Fibroblast of lung (primary cell): Measurements from ENCODE around the gene SP1. TPM values are rescaled to one million over a fixed set of nuclear protein-coding genes. Genes with fewer than 3 reads are reported as not detected.

Experiments
- DNase-seq, 2 donors: peaks; one replicate each; pipeline versions ENCODE4 v3.0.0 to v3.0.0-alpha.2; 2010; ENCODE audit warnings: low read depth in 2 of 2
- H2AFZ ChIP-seq: 2 replicates; pipeline ENCODE4 v1.5.1; 2012; ENCODE audit warnings: low read length, control low read depth, inconsistent platforms
- H3K27ac ChIP-seq: 2 replicates; pipeline ENCODE4 v1.5.1; 2011; ENCODE audit warnings: low read length, control low read depth; ENCODE audit not compliant: insufficient read depth
- H3K27me3 ChIP-seq: 2 replicates; pipeline ENCODE4 v1.5.1; 2011; ENCODE audit warnings: mild to moderate bottlenecking, low read length; ENCODE audit not compliant: control insufficient read depth, insufficient read depth
- H3K36me3 ChIP-seq: 2 replicates; pipeline ENCODE4 v1.5.1; 2011; ENCODE audit warnings: low read length; ENCODE audit not compliant: control insufficient read depth, insufficient read depth
- H3K4me1 ChIP-seq: 2 replicates; pipeline ENCODE4 v1.5.1; 2011; ENCODE audit warnings: low read length; ENCODE audit not compliant: control insufficient read depth, insufficient read depth; ENCODE audit errors: extremely low read depth
- H3K4me2 ChIP-seq: 2 replicates; pipeline ENCODE4 v1.5.1; 2011; ENCODE audit warnings: low read length, control low read depth; ENCODE audit not compliant: insufficient read depth; ENCODE audit errors: extremely low read depth
- H3K4me3 ChIP-seq, 4 experiments: fragments of 200-600 bp in 1 of 4; sonication (generic) in 1 of 4; replicated peaks in 1 of 4; 2 replicates each; pipeline ENCODE4 v1.5.1; 2011 to 2016; ENCODE audit warnings: low read length in 4 of 4, low read depth in 3 of 4, mild to moderate bottlenecking in 3 of 4, control low read depth in 2 of 4, inconsistent platforms in 1 of 4, mixed read lengths in 1 of 4; ENCODE audit not compliant: insufficient read depth in 1 of 4; ENCODE audit errors: control extremely low read depth in 1 of 4
- H3K79me2 ChIP-seq: 2 replicates; pipeline ENCODE4 v1.5.1; 2012; ENCODE audit warnings: mild to moderate bottlenecking, low read length, inconsistent platforms; ENCODE audit not compliant: control insufficient read depth, insufficient read depth
- H3K9ac ChIP-seq: 2 replicates; pipeline ENCODE4 v1.5.1; 2011; ENCODE audit warnings: mild to moderate bottlenecking, low read length, control low read depth; ENCODE audit not compliant: insufficient read depth
- H3K9me3 ChIP-seq: 2 replicates; pipeline ENCODE4 v1.5.1; 2012; ENCODE audit warnings: low read depth, low read length; ENCODE audit not compliant: control insufficient read depth, insufficient read depth
- H4K20me1 ChIP-seq: 2 replicates; pipeline ENCODE4 v1.5.1; 2011; ENCODE audit warnings: low read length; ENCODE audit not compliant: control insufficient read depth, insufficient read depth; ENCODE audit errors: extremely low read depth
- EZH2 ChIP-seq: IDR thresholded peaks from 2 replicates; pipeline ENCODE4 v1.5.1; 2012; ENCODE audit warnings: low read length, control low read depth, mild to moderate bottlenecking; ENCODE audit errors: missing control alignments
- polyA plus RNA-seq, 2 donors: library from polyadenylated mRNA; depleted of rRNA in 1 of 2; stranded (reverse) in 1 of 2; unstranded in 1 of 2; fragments of >200 nt; gene quantifications; 2 replicates each; pipeline ENCODE4 v1.2.1, GENCODE V29; 2011 to 2012; ENCODE audit warnings: missing spikeins in 1 of 2
- total RNA-seq: library from RNA; depleted of rRNA; stranded (reverse); fragments of >200 nt; gene quantifications from 2 replicates; pipeline ENCODE4 v1.2.1, GENCODE V29; 2014
- TF ChIP-seq, protein P1 (sequence below), 2 donors: IDR thresholded peaks in 1 of 2; conservative IDR thresholded peaks in 1 of 2; 1 replicate in 1 of 2; 2 replicates in 1 of 2; pipeline ENCODE4 v1.5.1; 2011 to 2012; ENCODE audit warnings: low read length in 2 of 2, control low read depth in 1 of 2, inconsistent platforms in 1 of 2, low read depth in 1 of 2, mild to moderate bottlenecking in 1 of 2

Gene SP1
- total and polyA plus RNA-seq, 2 donors (not counting 1 experiment from before 2014, with no cell fraction given): 35.3 to 38.9 TPM

DNA sequence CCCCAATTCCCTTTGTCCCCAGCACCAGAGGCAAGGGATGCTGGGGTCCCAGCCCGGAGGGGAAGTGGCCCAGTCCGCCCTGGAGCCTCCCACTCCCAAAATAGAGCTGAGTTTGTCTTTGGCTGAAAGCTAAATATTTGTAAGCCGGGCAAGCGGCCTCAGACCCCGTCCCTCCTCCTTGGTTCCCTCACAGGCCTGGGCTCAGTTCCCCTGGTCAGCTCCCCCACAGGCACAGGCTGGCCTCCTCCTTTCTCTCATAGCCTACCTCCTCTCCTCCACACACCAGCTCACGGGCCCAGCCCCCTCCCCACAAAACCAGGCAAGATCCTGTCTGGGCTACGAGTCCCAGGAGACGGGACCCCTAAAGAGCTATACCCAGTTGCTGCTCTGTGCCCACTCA, 45.2 kb upstream of the SP1 start:
- Histone ChIP-seq H4K20me1 (no peaks in the 10 kb centered on the region), H3K4me1 (no peaks in the 10 kb centered on the region), H3K9me3 (no peaks in the 10 kb centered on the region), H2AFZ (no peak overlapping the region), H3K36me3 (no peaks in the 10 kb centered on the region), H3K79me2 (no peaks in the 10 kb centered on the region), H3K4me2 (no peak overlapping the region), H3K27ac (no peak overlapping the region), H3K4me3 (no peak overlapping the region), H3K27me3 (peaks cover 66% of the 10 kb centered on the region), H3K9ac (no peak overlapping the region)
- DNase-seq: no peak
- TF ChIP-seq, protein P1, sequence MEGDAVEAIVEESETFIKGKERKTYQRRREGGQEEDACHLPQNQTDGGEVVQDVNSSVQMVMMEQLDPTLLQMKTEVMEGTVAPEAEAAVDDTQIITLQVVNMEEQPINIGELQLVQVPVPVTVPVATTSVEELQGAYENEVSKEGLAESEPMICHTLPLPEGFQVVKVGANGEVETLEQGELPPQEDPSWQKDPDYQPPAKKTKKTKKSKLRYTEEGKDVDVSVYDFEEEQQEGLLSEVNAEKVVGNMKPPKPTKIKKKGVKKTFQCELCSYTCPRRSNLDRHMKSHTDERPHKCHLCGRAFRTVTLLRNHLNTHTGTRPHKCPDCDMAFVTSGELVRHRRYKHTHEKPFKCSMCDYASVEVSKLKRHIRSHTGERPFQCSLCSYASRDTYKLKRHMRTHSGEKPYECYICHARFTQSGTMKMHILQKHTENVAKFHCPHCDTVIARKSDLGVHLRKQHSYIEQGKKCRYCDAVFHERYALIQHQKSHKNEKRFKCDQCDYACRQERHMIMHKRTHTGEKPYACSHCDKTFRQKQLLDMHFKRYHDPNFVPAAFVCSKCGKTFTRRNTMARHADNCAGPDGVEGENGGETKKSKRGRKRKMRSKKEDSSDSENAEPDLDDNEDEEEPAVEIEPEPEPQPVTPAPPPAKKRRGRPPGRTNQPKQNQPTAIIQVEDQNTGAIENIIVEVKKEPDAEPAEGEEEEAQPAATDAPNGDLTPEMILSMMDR (conservative IDR thresholded peaks at IDR 0.05 in 1 of 2, IDR thresholded peaks at IDR 0.05 in 1 of 2; ENCODE audit: low read depth in 1 of 2, low read length in 2 of 2): no peak
- no peak for TF ChIP-seq EZH2

DNA sequence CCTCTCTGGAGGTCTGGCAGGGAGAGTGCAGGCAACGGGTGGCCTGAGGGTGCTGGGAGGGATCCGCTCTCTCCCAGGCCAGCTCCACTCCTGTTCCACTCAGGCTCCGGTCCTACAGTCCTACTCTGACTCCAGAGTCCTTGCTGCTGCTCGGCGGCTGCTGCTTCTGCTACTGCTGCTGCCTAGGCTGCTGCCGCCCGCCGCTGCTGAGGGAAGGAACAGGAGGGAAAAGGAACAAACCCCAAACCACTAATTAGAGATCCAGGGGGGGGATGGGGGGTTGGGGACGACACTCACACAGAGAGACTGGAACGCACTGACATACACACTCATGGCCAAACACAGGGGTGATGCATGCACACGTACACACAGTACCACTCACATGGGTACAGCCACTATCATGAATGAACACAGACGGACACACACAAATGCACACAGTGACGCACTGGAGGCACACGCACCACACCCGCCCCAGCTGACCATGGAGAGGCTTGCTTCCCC, 43.7 kb upstream of the SP1 start, which contains the start of gene SP7:
TSS of gene SP7 (minus strand) at position 174 of the 501 bp plus-strand sequence. CDS start 708 bp downstream, outside the sequence.
- Histone ChIP-seq H3K36me3 (no peaks in the 10 kb centered on the region), H3K9ac (no peak within 1 kb of the TSS), H3K4me2 (no peak within 1 kb of the TSS), H2AFZ (no peak within 1 kb of the TSS), H3K4me3 (no peak within 1 kb of the TSS), H3K4me1 (no peaks in the 10 kb centered on the region), H4K20me1 (no peaks in the 10 kb centered on the region), H3K27me3 (peaks cover 63% of the 10 kb centered on the region), H3K9me3 (no peaks in the 10 kb centered on the region), H3K27ac (no peak within 1 kb of the TSS), H3K79me2 (no peaks in the 10 kb centered on the region)
- no peak for TF ChIP-seq EZH2
- TF ChIP-seq, protein P1 (conservative IDR thresholded peaks at IDR 0.05 in 1 of 2, IDR thresholded peaks at IDR 0.05 in 1 of 2; ENCODE audit: low read depth in 1 of 2, low read length in 2 of 2): no peak
- DNase-seq: no peak

GRCh38 chr12:53338017-53338416, 42.0 kb upstream of the SP1 start:
- H3K4me3 ChIP-seq: no peak overlapping the region
- H3K27ac ChIP-seq: no peak overlapping the region
- no peak for DNase-seq
- no peak for TF ChIP-seq EZH2
- TF ChIP-seq, protein P1 (conservative IDR thresholded peaks at IDR 0.05 in 1 of 2, IDR thresholded peaks at IDR 0.05 in 1 of 2; ENCODE audit: low read depth in 1 of 2, low read length in 2 of 2): no peak
- H3K79me2 ChIP-seq: no peaks in the 10 kb centered on the region
- no peaks in the 10 kb centered on the region for H4K20me1 ChIP-seq
- H2AFZ ChIP-seq: no peak overlapping the region
- H3K36me3 ChIP-seq: no peaks in the 10 kb centered on the region
- no peaks in the 10 kb centered on the region for H3K4me1 ChIP-seq
- H3K9ac ChIP-seq: no peak overlapping the region
- H3K9me3 ChIP-seq: no peaks in the 10 kb centered on the region
- H3K4me2 ChIP-seq: no peak overlapping the region
- H3K27me3 ChIP-seq: peaks cover 54% of the 10 kb centered on the region
